K562 (cell line): ENCODE data around the gene CCDC192. TPM values are rescaled to one million over a fixed set of nuclear protein-coding genes. Genes with fewer than 3 reads are reported as not detected.

Experiments
- ATAC-seq: fragments of 200-7000 bp; cut with Tn5 transposase; 3 replicates; pipeline ENCODE4 v1.9.1; 2020; ENCODE audit warnings: moderate library complexity
- BruUV-seq: library from RNA; stranded (reverse); fragments of 400-500 nt; replicated peaks from 2 replicates; lab custom pipeline; 2021; lab: Mats Ljungman, UMichigan
- CTCF ChIA-PET: fragments of 300-600 bp; formaldehyde crosslinking; extraction: SDS; loops from one replicate; lab custom pipeline; 2021; ENCODE audit warnings: low intra/inter-chr PET ratio; lab: Yijun Ruan, JAX
- POLR2A ChIA-PET: fragments of 300-600, 350-650 bp; sonication (Branson Sonifier 250); formaldehyde crosslinking; extraction: SDS; loops from one replicate; lab custom pipeline; 2021; ENCODE audit warnings: antibody characterized with exemption, inconsistent platforms; lab: Yijun Ruan, JAX
- DNase-seq, 4 experiments: peaks; one replicate each; pipeline versions ENCODE4 v3.0.0 to v3.0.0-alpha.2; 2011 to 2018; ENCODE audit warnings: low spot score in 3 of 4, mixed read lengths in 3 of 4; ENCODE audit errors: extremely low read depth in 1 of 4
- FAIRE-seq: peaks from 2 replicates; lab custom pipeline; 2011; peaks lifted over from hg19 to GRCh38; lab: Jason Lieb, UNC
- H2AFZ ChIP-seq: 2 replicates; pipeline ENCODE4 v1.6.0; 2011; ENCODE audit warnings: low read depth, low read length, control low read depth, inconsistent platforms
- H3K27ac ChIP-seq: fragments of 200-600 bp; 3 replicates; pipeline ENCODE4 v1.8.0; 2011; ENCODE audit warnings: low read depth, mild to moderate bottlenecking, control low read depth, inconsistent platforms, low read length, moderate library complexity, mixed read lengths; ENCODE audit errors: extremely low read depth
- H3K27me3 ChIP-seq, 2 experiments: fragments of 300-600 bp in 1 of 2; 2 replicates in 1 of 2; 3 replicates in 1 of 2; pipeline versions ENCODE4 v1.6.0 to v1.8.0; 2011; ENCODE audit warnings: inconsistent platforms in 2 of 2, low read length in 2 of 2, mild to moderate bottlenecking in 1 of 2, mixed read lengths in 1 of 2, moderate library complexity in 1 of 2; ENCODE audit not compliant: control insufficient read depth in 2 of 2, insufficient read depth in 2 of 2
- H3K36me3 ChIP-seq: fragments of 300-600 bp; 3 replicates; pipeline ENCODE4 v1.8.0; 2011; ENCODE audit warnings: mild to moderate bottlenecking, low read length, inconsistent platforms; ENCODE audit not compliant: control insufficient read depth, insufficient read depth
- H3K4me1 ChIP-seq, 2 experiments: fragments of 200-600 bp in 1 of 2; replicated peaks in 1 of 2; 2 replicates in 1 of 2; 3 replicates in 1 of 2; pipeline versions ENCODE4 v1.5.1 to v1.8.0; 2011; ENCODE audit warnings: inconsistent platforms in 2 of 2, low read length in 2 of 2, mild to moderate bottlenecking in 1 of 2, mixed read lengths in 1 of 2, moderate library complexity in 1 of 2; ENCODE audit not compliant: control insufficient read depth in 2 of 2, insufficient read depth in 2 of 2
- H3K4me2 ChIP-seq: 2 replicates; pipeline ENCODE4 v1.6.1; 2011; ENCODE audit warnings: low read length, control low read depth, inconsistent platforms, mixed read lengths; ENCODE audit not compliant: insufficient read depth
- H3K4me3 ChIP-seq: fragments of 200-600 bp; sonication (generic), shearing (Covaris generic); 2 replicates; pipeline ENCODE4 v1.5.1; 2016; ENCODE audit warnings: control low read depth, inconsistent platforms
- H3K79me2 ChIP-seq: fragments of 200-600 bp; 3 replicates; pipeline ENCODE4 v1.8.0; 2011; ENCODE audit warnings: low read length, inconsistent platforms; ENCODE audit not compliant: control insufficient read depth, insufficient read depth
- H3K9ac ChIP-seq, 2 experiments: 2 replicates each; pipeline versions ENCODE4 v1.6.0 to v1.6.1; 2011; ENCODE audit warnings: low read depth in 2 of 2, low read length in 2 of 2, control low read depth in 1 of 2, inconsistent platforms in 1 of 2, mild to moderate bottlenecking in 1 of 2, mixed read lengths in 1 of 2; ENCODE audit not compliant: insufficient read depth in 1 of 2
- H3K9me1 ChIP-seq: one replicate; pipeline ENCODE4 v1.6.0; 2011; ENCODE audit warnings: inconsistent platforms, mild to moderate bottlenecking, low read length, moderate library complexity; ENCODE audit not compliant: control insufficient read depth, insufficient read depth
- H3K9me3 ChIP-seq: replicated peaks from 2 replicates; pipeline ENCODE4 v1.5.1; 2011; ENCODE audit warnings: low read depth, low read length, inconsistent platforms; ENCODE audit not compliant: control insufficient read depth, insufficient read depth
- H4K20me1 ChIP-seq: replicated peaks from 2 replicates; pipeline ENCODE4 v1.6.1; 2011; ENCODE audit warnings: low read length, inconsistent platforms, mixed read lengths; ENCODE audit not compliant: control insufficient read depth, insufficient read depth
- GTF2F1 ChIP-seq: IDR thresholded peaks from 2 replicates; pipeline ENCODE4 v1.6.1; 2011; ENCODE audit warnings: low read depth, low read length, improper control_type of control experiment
- HBP1 ChIP-seq: fragments of 450-650 bp; formaldehyde crosslinking; IDR thresholded peaks from 2 replicates; pipeline ENCODE4 v1.4.0; 2022; ENCODE audit warnings: missing genetic modification characterization
- L3MBTL2 ChIP-seq: fragments of 450-650 bp; IDR thresholded peaks from 2 replicates; pipeline ENCODE4 v1.6.1; 2016; ENCODE audit warnings: mild to moderate bottlenecking, moderate library complexity
- RREB1 ChIP-seq: fragments of 250-450 bp; sonication (Bioruptor Pico); IDR thresholded peaks from 2 replicates; pipeline ENCODE4 v1.4.0; 2020
- TAF15 ChIP-seq: fragments of 200-400 bp; formaldehyde crosslinking; IDR thresholded peaks from 2 replicates; pipeline ENCODE4 v1.6.1; 2017; ENCODE audit warnings: mild to moderate bottlenecking, low read depth, low read length, moderate library complexity
- ZBTB43 ChIP-seq: sonication (generic); formaldehyde crosslinking; IDR thresholded peaks from 2 replicates; pipeline ENCODE4 v1.8.0; 2023; ENCODE audit warnings: mild to moderate bottlenecking, missing genetic modification reagents
- WGBS: fragments of 100-300 bp; shearing (Covaris generic); methylation state at CpG from one replicate; pipeline ENCODE4 v1.1.6; 2016; ENCODE audit warnings: low coverage, mixed read lengths; ENCODE audit not compliant: insufficient coverage; ENCODE audit errors: missing lambda C conversion rate; 5-methylcytosine and 5-hydroxymethylcytosine counted together
- in situ Hi-C: fragments of 300-500 bp; cut with MboI; formaldehyde crosslinking; loops from 4 replicates; pipeline ENCODE4 v1.15.0; 2018; ENCODE audit warnings: inconsistent platforms, mixed read lengths
- intact Hi-C: fragments of 100-400 bp; cut with micrococcal nuclease; formaldehyde crosslinking; loops from 2 replicates; pipeline ENCODE4 v1.14.2; 2022
- polyA plus RNA-seq, 8 experiments: library from polyadenylated mRNA; depleted of rRNA in 4 of 8; stranded (reverse) in 5 of 8; unstranded in 3 of 8; fragments of >200 nt; fragmentation: Nextera tagmentation in 2 of 8; fragmentation: Illumina TruSeq in 1 of 8; extraction: Ambion mirVana in 2 of 8; extraction: Trizol in 1 of 8; gene quantifications; 2 replicates each; pipeline versions ENCODE4 v1.2.1 to v1.2.3, GENCODE V29; 2011 to 2014; ENCODE audit warnings: inconsistent platforms in 1 of 8, missing spikeins in 1 of 8
- total RNA-seq, 7 experiments: library from RNA; depleted of rRNA in 6 of 7; stranded (reverse); fragments of >200 nt in 6 of 7; fragmentation: Illumina TruSeq in 2 of 7; extraction: Trizol in 2 of 7; gene quantifications; 2 replicates each; pipeline versions ENCODE4 v1.2.1 to v1.2.3, GENCODE V29; 2011 to 2021; ENCODE audit warnings: low replicate concordance in 1 of 7

The CCDC192 gene
- total and polyA plus RNA-seq, 9 of the 15 experiments (the other 6 are each of a cell fraction or from before 2014, with no cell fraction given), result 0.21 to 0.66 (median 0.38) TPM; not detected in 2

GRCh38 chr5:127907907-127908306 is 204.7 kb downstream of the CCDC192 start:
- POLR2A ChIA-PET, result no interaction called here
- intact Hi-C loops, result loop anchor here (5.0 to 10.0 kb wide), 2 partner anchors 174 to 297 kb away; partner anchors contain the start of gene SLC12A2

More at GRCh38 chr5:127907907-127908306, 204.7 kb downstream of the CCDC192 start:
- Histone ChIP-seq H3K9ac (no peak overlapping the region), H3K27ac (no peak overlapping the region), H2AFZ (no peak overlapping the region), H3K27me3 (peaks cover 1 to 4% of the 10 kb centered on the region in 2 experiments; a peak in 1 of 5 replicates), H3K4me1 (no peaks in the 10 kb centered on the region), H3K4me3 (no peak overlapping the region), H3K79me2 (no peaks in the 10 kb centered on the region), H3K9me1 (no peaks in the 10 kb centered on the region), H3K36me3 (no peaks in the 10 kb centered on the region), H3K9me3 (no peaks in the 10 kb centered on the region), H4K20me1 (no peaks in the 10 kb centered on the region), H3K4me2 (no peak overlapping the region)
- TF ChIP-seq GTF2F1, result no peak
- no peak for TF ChIP-seq TAF15
- no peak for TF ChIP-seq ZBTB43
- TF ChIP-seq RREB1 (CRISPR knock-in tag), result no peak
- TF ChIP-seq HBP1 (CRISPR knock-in tag), result no peak
- TF ChIP-seq L3MBTL2, result no peak
- FAIRE-seq (no peak), DNase-seq (no peak), ATAC-seq (no peak)
- CTCF ChIA-PET, result no interaction called here
- in situ Hi-C loops, result no loop called here
- 0% methylated on average over 2 of the region's 2 CpGs for WGBS
- BruUV-seq, result no TSS peak
